ENCODE measurements around the gene SS18L1. TPM values are rescaled to one million over a fixed set of nuclear protein-coding genes. Genes with fewer than 3 reads are reported as not detected.

The SS18L1 gene
- total and polyA plus RNA-seq, 2 experiments from 2014 or later = 2.1 to 13.0 TPM

GRCh38 chr20:62101078-62101477, 42.5 kb upstream of the SS18L1 start:
- Histone ChIP-seq H3K36me3 (replicated peaks; ENCODE audit: insufficient read depth, low read depth) (no peaks in the 10 kb centered on the region), H4K20me1 (ENCODE audit: insufficient read depth, poor library complexity, severe bottlenecking) (no peaks in the 10 kb centered on the region), H3K27ac (no peak overlapping the region), H3K4me2 (no peak overlapping the region), H3K4me1 (ENCODE audit: insufficient read depth) (peaks cover 6% of the 10 kb centered on the region), H3K9me2 (replicated peaks; ENCODE audit: insufficient read depth) (no peaks in the 10 kb centered on the region), H3K4me3 (no peak overlapping the region), H3K79me2 (no peaks in the 10 kb centered on the region), H3K9me3 (ENCODE audit: low read depth) (no peaks in the 10 kb centered on the region), H2AFZ (no peak overlapping the region), H3K27me3 (no peaks in the 10 kb centered on the region)
- TF ChIP-seq EZH2 (IDR thresholded peaks at IDR 0.05; ENCODE audit: borderline replicate concordance) (no peak), CTCF (IDR thresholded peaks at IDR 0.05; ENCODE audit: poor library complexity) (no peak), EZH2phosphoT487 (IDR thresholded peaks at IDR 0.05; ENCODE audit: low read depth, severe bottlenecking, unreplicated experiment) (no peak)
- WGBS (ENCODE audit: low lambda C conversion rate, missing lambda C conversion rate) = 96% methylated on average over 4 of the region's 4 CpGs
- DNase-seq (ENCODE audit: low spot score) = no peak

- Histone ChIP-seq H3K36me3 (replicated peaks; ENCODE audit: insufficient read depth, low read depth) (no peaks in the 10 kb centered on the region), H3K9me2 (replicated peaks; ENCODE audit: insufficient read depth) (no peaks in the 10 kb centered on the region), H3K9me3 (ENCODE audit: low read depth) (no peaks in the 10 kb centered on the region), H3K4me3 (no peak overlapping the region), H3K4me1 (ENCODE audit: insufficient read depth) (peaks cover 6% of the 10 kb centered on the region), H3K27ac (no peak overlapping the region), H4K20me1 (ENCODE audit: insufficient read depth, poor library complexity, severe bottlenecking) (no peaks in the 10 kb centered on the region), H2AFZ (no peak overlapping the region), H3K27me3 (no peaks in the 10 kb centered on the region), H3K79me2 (no peaks in the 10 kb centered on the region), H3K4me2 (no peak overlapping the region)
- 81% methylated on average over 16 of the region's 21 CpGs for WGBS (ENCODE audit: low lambda C conversion rate, missing lambda C conversion rate)
- no peak for DNase-seq (ENCODE audit: low spot score)
- TF ChIP-seq CTCF (IDR thresholded peaks at IDR 0.05; ENCODE audit: poor library complexity) (no peak), EZH2phosphoT487 (IDR thresholded peaks at IDR 0.05; ENCODE audit: low read depth, severe bottlenecking, unreplicated experiment) (no peak)
Measured at GRCh38 chr20:62103508-62104233, 39.9 kb upstream of the SS18L1 start.

- no peak for TF ChIP-seq CTCF (IDR thresholded peaks at IDR 0.05; ENCODE audit: poor library complexity)
- TF ChIP-seq EZH2 (IDR thresholded peaks at IDR 0.05; ENCODE audit: borderline replicate concordance) = no peak
- TF ChIP-seq EZH2phosphoT487 (IDR thresholded peaks at IDR 0.05; ENCODE audit: low read depth, severe bottlenecking, unreplicated experiment) = no peak
- peak overlapping the region; percentile 53 for H3K27ac ChIP-seq
- H3K9me2 ChIP-seq (replicated peaks; ENCODE audit: insufficient read depth) = no peaks in the 10 kb centered on the region
- H3K9me3 ChIP-seq (ENCODE audit: low read depth) = peaks cover 2% of the 10 kb centered on the region
- no peak for DNase-seq (ENCODE audit: low spot score)
- no peak overlapping the region for H3K4me3 ChIP-seq
- no peaks in the 10 kb centered on the region for H3K79me2 ChIP-seq
- no peaks in the 10 kb centered on the region for H3K36me3 ChIP-seq (replicated peaks; ENCODE audit: insufficient read depth, low read depth)
- no peaks in the 10 kb centered on the region for H3K27me3 ChIP-seq
- WGBS (ENCODE audit: low lambda C conversion rate, missing lambda C conversion rate) = 67% methylated on average over 15 of the region's 15 CpGs
- H3K4me1 ChIP-seq (ENCODE audit: insufficient read depth) = peaks cover 6% of the 10 kb centered on the region
- H4K20me1 ChIP-seq (ENCODE audit: insufficient read depth, poor library complexity, severe bottlenecking) = no peaks in the 10 kb centered on the region
- H2AFZ ChIP-seq = no peak overlapping the region
- H3K4me2 ChIP-seq = no peak overlapping the region
Measured at GRCh38 chr20:62104234-62104789, 39.3 kb upstream of the SS18L1 start.
